GM18505 (cell line): ENCODE results near the gene ADAMTS7.
"Not testable (repeated sequence)": the region's sequence is repeated elsewhere in the genome, so short reads cannot be mapped to it uniquely, and the experiment has no call there.

Source experiments
- ATAC-seq: cut with Tn5 transposase; IDR thresholded peaks from one replicate; pipeline ENCODE4 v1.9.1; 2021; ENCODE audit not compliant: unreplicated experiment
- POLR2A ChIP-seq: IDR thresholded peaks from 4 replicates; pipeline ENCODE4 v1.6.1; 2011; ENCODE audit warnings: borderline replicate concordance; ENCODE audit not compliant: insufficient read depth, insufficient read length; ENCODE audit errors: extremely low read depth

The ADAMTS7 gene

GRCh38 chr15:78740904-78741274 is 70.4 kb downstream of the ADAMTS7 start:
- no peak for ATAC-seq
- no peak for TF ChIP-seq POLR2A

GRCh38 chr15:78739996-78740903 is 71.0 kb downstream of the ADAMTS7 start:
- no peak for ATAC-seq
- no peak for TF ChIP-seq POLR2A

GRCh38 chr15:78739206-78739605 is 72.1 kb downstream of the ADAMTS7 start:
- ATAC-seq: no peak
- no peak for TF ChIP-seq POLR2A

GRCh38 chr15:78737931-78738558 is 73.2 kb downstream of the ADAMTS7 start:
- ATAC-seq: not testable (repeated sequence)

- no peak for TF ChIP-seq POLR2A
- ATAC-seq: no peak
These were observed 74.0 kb downstream of the ADAMTS7 start for GRCh38 chr15:78737187-78737820.

GRCh38 chr15:78736286-78736685 is 75.0 kb downstream of the ADAMTS7 start:
- not testable (repeated sequence) for ATAC-seq

- no peak for ATAC-seq
- no peak for TF ChIP-seq POLR2A
These were observed 76.7 kb downstream of the ADAMTS7 start for GRCh38 chr15:78734451-78735064.

GRCh38 chr15:78732634-78733033 is 78.6 kb downstream of the ADAMTS7 start:
- TF ChIP-seq POLR2A: no peak
- ATAC-seq: no peak

- no peak for TF ChIP-seq POLR2A
- ATAC-seq: no peak
These were observed 80.3 kb downstream of the ADAMTS7 start for GRCh38 chr15:78730955-78731354.

- ATAC-seq: not testable (repeated sequence)
These were observed 82.8 kb downstream of the ADAMTS7 start for GRCh38 chr15:78728427-78728826.

GRCh38 chr15:78727561-78727960 is 83.7 kb downstream of the ADAMTS7 start:
- TF ChIP-seq POLR2A: no peak
- no peak for ATAC-seq

GRCh38 chr15:78726870-78727551 is 84.3 kb downstream of the ADAMTS7 start:
- TF ChIP-seq POLR2A: no peak
- ATAC-seq: no peak

- not testable (repeated sequence) for ATAC-seq
These were observed 91.3 kb downstream of the ADAMTS7 start for GRCh38 chr15:78719819-78720450.
